ENCODE results near the gene TENM3.
"Not testable (repeated sequence)": the region's sequence is repeated elsewhere in the genome, so short reads cannot be mapped to it uniquely, and the experiment has no call there.

The TENM3 gene

DNA sequence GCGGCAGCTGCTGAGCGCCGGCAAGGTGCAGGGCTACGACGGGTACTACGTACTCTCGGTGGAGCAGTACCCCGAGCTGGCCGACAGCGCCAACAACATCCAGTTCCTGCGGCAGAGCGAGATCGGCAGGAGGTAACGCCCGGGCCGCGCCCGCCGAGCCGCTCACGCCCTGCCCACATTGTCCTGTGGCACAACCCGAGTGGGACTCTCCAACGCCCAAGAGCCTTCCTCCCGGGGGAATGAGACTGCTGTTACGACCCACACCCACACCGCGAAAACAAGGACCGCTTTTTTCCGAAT is 557.0 kb downstream of the TENM3 start:
- no peak for DNase-seq

- no peak for DNase-seq
These were observed 558.4 kb downstream of the TENM3 start for GRCh38 chr4:182801636-182802035.

- no peak for DNase-seq
These were observed 559.4 kb downstream of the TENM3 start for GRCh38 chr4:182802621-182803020.

DNA sequence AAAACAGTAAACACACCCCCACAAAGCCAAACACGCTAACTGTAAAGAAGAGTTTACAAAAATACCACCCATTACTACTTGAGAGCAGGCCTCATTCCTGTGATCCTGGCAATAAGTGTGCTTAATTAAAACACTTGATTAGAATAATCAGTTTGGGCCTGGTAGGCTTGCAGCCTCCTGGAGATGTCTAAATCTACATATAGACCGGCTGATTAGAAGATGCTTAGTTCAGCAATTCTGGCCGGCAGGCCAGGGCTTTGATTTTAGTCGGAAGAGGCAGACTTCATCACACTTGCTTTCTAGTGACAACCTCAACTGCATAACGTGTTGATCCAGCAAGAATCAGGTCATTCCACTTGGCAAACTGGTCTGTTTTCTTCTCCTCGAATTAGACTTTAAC is 560.0 kb downstream of the TENM3 start:
- DNase-seq = no peak

- no peak for DNase-seq
These were observed 560.9 kb downstream of the TENM3 start for GRCh38 chr4:182804131-182804530.

DNA sequence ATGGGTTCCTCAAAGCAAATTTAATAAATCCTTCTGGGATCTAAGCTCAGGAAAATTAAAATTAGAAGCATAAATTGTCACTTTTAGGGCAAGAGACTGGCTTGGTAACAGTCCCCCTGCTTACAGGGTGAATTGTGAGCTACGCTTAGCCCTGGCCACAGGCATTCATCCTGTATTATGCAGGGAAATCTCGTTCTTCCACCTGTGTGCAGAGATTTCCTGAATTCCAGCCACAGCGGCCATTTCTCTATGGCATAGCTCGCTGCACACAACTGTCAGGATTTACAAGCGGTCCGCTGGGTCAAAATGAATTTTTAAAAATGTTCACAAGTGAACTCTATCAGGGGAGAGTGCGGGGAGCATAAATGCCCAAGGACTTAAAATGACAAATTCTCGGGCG is 562.1 kb downstream of the TENM3 start:
- DNase-seq = no peak

- no peak for DNase-seq
These were observed 562.5 kb downstream of the TENM3 start for GRCh38 chr4:182805750-182806149.

GRCh38 chr4:182806259-182807252 is 563.4 kb downstream of the TENM3 start:
- DNase-seq = no peak

DNA sequence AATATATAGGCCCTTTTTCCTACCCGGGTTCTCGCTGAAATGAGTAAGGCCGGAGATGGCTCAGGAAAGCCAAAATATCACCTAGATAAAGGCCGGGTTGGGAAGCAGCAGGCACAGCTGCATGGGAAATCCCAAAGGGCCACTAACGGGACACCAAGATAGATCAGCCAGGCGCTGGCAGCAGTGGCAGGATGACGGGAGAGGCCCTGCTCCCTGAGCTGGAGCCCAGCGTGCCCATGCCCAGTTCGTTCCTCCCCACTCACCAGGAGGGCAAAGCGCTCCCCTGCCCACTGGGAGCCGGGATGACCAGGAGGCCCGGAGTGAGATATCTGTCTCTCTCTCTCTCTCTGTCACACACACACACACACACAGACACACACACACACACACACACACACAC is 564.1 kb downstream of the TENM3 start:
- no peak for DNase-seq

DNA sequence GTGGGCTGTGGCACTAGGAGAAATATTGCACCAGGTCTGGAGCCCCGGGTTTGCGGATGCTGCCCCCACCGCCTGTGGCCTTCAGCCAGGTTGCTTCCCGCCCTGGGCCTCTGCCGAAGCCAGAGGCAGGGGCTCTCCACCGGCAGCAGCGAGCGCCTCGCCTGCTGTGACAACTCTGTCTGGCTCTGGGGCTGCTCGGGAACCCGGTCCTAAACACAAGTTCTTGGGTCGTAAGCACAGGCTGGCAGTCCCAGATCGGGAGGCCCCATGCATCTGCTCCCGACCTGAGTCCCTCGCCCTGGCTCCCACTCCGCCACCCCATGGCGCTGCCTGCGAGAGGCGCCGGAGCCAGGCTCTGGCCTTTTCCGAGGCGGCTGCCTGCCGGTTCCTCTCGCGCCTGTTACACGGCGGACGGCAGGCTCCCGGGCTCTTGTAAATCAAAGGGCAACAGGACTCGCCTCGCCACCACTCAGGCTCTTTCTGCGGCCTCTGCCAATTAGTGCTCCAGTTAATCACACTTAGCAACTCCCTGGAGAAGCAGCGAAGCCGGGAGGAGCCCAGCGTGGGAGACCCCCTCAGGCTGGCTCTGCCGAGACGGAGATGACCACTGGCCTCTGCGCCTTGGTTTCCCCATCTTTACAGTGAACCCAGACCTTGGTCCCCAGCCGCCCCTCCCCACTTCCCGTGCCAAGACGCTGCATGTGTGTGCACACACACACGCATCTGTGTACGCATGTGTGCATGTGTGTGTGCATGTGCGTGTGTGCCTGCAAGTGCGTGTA is 564.8 kb downstream of the TENM3 start:
- DNase-seq = no peak

- DNase-seq = no peak
These were observed 565.6 kb downstream of the TENM3 start for GRCh38 chr4:182808673-182809416.

GRCh38 chr4:182809417-182810102 is 566.4 kb downstream of the TENM3 start:
- no peak for DNase-seq

GRCh38 chr4:182810103-182810615 is 567.0 kb downstream of the TENM3 start:
- DNase-seq = no peak

DNA sequence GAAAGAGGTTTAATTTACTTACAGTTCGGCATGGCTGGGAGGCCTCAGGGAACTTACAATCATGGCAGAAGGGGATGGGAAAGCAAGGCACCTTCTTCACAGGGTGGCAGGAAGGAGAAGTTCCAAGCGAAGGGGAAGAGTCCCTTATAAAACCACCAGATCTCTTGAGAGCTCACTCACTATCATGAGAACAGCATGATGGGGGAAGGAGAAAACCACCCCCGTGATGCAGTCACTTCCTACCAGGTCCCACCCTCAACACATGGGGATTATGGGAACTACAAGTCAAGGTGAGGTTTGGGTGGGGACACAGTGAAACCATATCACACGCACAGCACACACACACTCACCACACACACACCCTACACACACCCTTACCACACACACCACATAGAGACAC is 569.7 kb downstream of the TENM3 start:
- DNase-seq = no peak

DNA sequence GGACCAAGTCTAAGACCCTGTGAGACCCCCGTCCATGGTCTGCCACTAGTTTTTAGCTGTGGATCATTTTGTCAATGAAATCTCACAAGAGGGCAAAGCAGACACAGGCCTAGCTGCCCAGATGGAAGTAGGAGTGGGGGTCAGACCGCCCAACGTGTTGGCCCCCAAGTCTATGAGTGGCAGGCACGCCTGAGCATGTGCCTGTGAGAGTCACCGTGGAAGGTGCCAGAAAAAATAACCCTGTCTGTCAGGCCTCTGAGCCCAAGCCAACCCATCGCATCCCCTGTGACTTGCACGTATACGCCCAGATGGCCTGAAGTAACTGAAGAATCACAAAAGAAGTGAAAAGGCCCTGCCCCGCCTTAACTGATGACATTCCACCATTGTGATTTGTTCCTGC is 570.9 kb downstream of the TENM3 start:
- DNase-seq = not testable (repeated sequence)

DNA sequence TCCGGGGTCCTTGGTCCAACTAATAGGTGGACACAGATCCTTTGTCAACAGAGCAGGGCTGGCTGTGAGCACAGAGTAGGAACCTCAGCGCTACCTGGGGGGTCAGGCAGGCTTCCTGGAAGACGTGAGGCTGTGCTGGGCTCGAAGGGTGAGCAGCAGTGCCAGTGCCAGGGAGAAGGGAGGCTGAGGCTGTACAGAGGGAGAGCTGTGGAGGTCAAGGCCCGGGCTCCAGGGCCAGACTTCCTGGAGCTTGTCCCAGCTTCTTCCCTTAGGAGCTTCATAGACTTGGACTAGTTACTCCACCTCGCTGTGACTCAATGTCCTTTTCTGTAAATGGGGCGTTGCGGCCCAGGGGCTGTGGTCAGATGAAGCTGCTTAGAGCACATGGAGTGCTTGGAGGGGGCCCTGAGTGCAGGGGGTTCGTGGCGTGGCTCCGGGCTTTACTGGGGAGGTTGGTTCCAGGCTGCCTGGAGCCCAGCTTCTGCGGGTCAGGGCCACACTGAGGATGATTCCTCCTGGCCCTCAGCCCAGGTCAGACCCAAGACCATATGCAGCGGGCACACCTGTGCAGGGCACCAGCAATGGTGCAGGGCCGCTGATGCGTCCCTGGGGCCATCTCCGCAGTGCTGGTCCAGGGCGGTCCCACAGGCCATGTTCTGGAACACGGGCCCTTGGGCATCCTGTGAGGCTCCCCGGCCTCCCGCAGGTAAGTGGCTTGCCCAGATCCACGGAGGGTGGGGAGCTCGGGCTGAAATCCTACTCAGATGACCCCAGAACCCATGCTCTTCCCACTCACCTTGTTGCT is 575.9 kb downstream of the TENM3 start:
- DNase-seq = no peak

- DNase-seq = no peak
These were observed 576.5 kb downstream of the TENM3 start for GRCh38 chr4:182819751-182820150.

GRCh38 chr4:182822554-182822953 is 579.4 kb downstream of the TENM3 start:
- no peak for DNase-seq

GRCh38 chr4:182823576-182823975 is 580.4 kb downstream of the TENM3 start:
- no peak for DNase-seq

DNA sequence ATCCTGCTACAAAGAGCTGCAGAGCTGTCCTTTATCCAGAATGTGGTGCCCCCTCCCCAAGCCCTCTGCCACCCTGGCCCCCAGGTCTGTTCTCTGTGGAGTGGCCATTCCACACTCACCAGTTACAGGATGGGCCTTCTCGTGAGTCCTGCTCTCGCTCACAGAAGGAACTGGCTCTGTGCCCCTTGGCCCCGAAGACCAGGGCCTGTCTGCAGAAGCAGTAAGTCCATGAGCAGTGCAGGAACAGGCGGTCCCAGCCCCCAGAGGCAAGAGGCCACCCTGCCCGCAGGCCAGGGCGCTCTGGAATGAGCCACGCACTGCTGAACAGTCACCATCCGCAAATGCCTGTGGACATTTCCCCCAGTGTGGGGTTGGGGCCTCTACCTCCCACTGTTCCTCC is 581.8 kb downstream of the TENM3 start:
- DNase-seq = no peak

GRCh38 chr4:182825786-182826185 is 582.6 kb downstream of the TENM3 start:
- no peak for DNase-seq

DNA sequence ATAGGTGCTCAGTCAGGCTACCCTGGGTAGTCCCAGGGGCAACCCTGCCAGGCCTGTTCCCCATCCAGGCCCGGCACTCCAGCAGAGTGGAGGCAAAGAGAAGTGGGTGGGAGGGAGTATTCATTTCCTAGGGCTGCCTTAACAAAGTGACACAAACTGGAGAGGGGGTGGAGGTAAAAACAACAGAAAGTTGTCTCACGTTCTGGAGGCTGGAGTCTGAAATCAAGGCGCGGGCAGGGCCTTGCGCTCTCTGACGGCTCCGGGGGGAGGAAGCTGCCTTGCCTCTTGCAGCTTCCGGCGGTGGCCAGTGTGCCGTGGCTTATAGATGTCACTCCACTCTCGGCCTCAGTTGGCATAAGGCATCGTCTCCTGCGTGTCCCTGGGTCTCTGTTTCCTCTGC is 583.2 kb downstream of the TENM3 start:
- no peak for DNase-seq

Data from NCI-H2227 treated with DMSO at 0.1 percent for 48 hours (cell line).